DMS153 (cell line): ENCODE results near the gene SETD4.
"Not testable (repeated sequence)": the region's sequence is repeated elsewhere in the genome, so short reads cannot be mapped to it uniquely, and the experiment has no call there.

Source experiments
- DNase-seq: peaks from one replicate; lab custom pipeline; 2025; lab: John Stamatoyannopoulos, UW

Gene SETD4

GRCh38 chr21:36060159-36060921 lies at the start of gene SETD4:
SETD4 (minus strand) TSS chr21:36060526; CDS start chr21:36058888, 1,638 bp downstream.
- peak; percentile 80 for DNase-seq

- no peak for DNase-seq
These were observed 49.5 kb upstream of the SETD4 start for GRCh38 chr21:36109868-36110267.

- DNase-seq, result no peak
These were observed 45.1 kb upstream of the SETD4 start for GRCh38 chr21:36105327-36105842.

GRCh38 chr21:36104317-36105300 lies 44.3 kb upstream of the SETD4 start:
- no peak for DNase-seq

GRCh38 chr21:36103434-36103833 lies 43.1 kb upstream of the SETD4 start:
- DNase-seq, result no peak

GRCh38 chr21:36100971-36101641 lies 40.8 kb upstream of the SETD4 start:
- no peak for DNase-seq

- DNase-seq, result not testable (repeated sequence)
These were observed 39.4 kb upstream of the SETD4 start for GRCh38 chr21:36099695-36100211.

GRCh38 chr21:36099000-36099399 lies 38.7 kb upstream of the SETD4 start:
- DNase-seq, result no peak

GRCh38 chr21:36098182-36098532 lies 37.8 kb upstream of the SETD4 start:
- no peak for DNase-seq

- no peak for DNase-seq
These were observed 37.3 kb upstream of the SETD4 start for GRCh38 chr21:36097427-36098181.

- no peak for DNase-seq
These were observed 36.3 kb upstream of the SETD4 start for GRCh38 chr21:36096398-36097290.

- no peak for DNase-seq
These were observed 33.2 kb upstream of the SETD4 start for GRCh38 chr21:36093512-36093911.

- no peak for DNase-seq
These were observed 32.4 kb upstream of the SETD4 start for GRCh38 chr21:36092681-36093080.

GRCh38 chr21:36089946-36090345 lies 29.6 kb upstream of the SETD4 start:
- no peak for DNase-seq

GRCh38 chr21:36087362-36088138 lies 27.2 kb upstream of the SETD4 start:
- no peak for DNase-seq

GRCh38 chr21:36082237-36082664 lies 21.9 kb upstream of the SETD4 start:
- DNase-seq, result no peak

- DNase-seq, result no peak
These were observed 20.1 kb upstream of the SETD4 start for GRCh38 chr21:36080386-36080785.

GRCh38 chr21:36079671-36080070 lies 19.3 kb upstream of the SETD4 start:
- DNase-seq, result no peak

GRCh38 chr21:36079010-36079649 lies 18.8 kb upstream of the SETD4 start:
- DNase-seq, result no peak
